Measurements from ENCODE around the gene AUTS2.

The AUTS2 gene

GRCh38 chr7:69708857-69709256 is 110.6 kb downstream of the AUTS2 start:
- Histone ChIP-seq H3K27me3 (ENCODE audit: control insufficient read depth in 1 of 2, insufficient read depth in 2 of 2, low read length in 2 of 2) (no peaks in the 10 kb centered on the region), H3K27ac (ENCODE audit: low read depth, low read length) (no peak overlapping the region), H3K4me1 (ENCODE audit: control insufficient read depth in 1 of 2, insufficient read depth in 2 of 2, low read length in 2 of 2) (no peaks in the 10 kb centered on the region), H3K4me3 (ENCODE audit: low read depth in 1 of 2, low read length in 2 of 2) (no peak overlapping the region), H3K36me3 (ENCODE audit: control insufficient read depth in 1 of 2, insufficient read depth in 2 of 2, low read length in 2 of 2) (no peaks in the 10 kb centered on the region), H3K9ac (ENCODE audit: low read depth in 1 of 2, low read length in 2 of 2) (no peak overlapping the region), H3K9me3 (ENCODE audit: control insufficient read depth in 1 of 2, low read length in 2 of 2) (no peaks in the 10 kb centered on the region)

GRCh38 chr7:69710768-69711438 is 112.6 kb downstream of the AUTS2 start:
- Histone ChIP-seq H3K4me1 (ENCODE audit: control insufficient read depth in 1 of 2, insufficient read depth in 2 of 2, low read length in 2 of 2) (no peaks in the 10 kb centered on the region), H3K27me3 (ENCODE audit: control insufficient read depth in 1 of 2, insufficient read depth in 2 of 2, low read length in 2 of 2) (no peaks in the 10 kb centered on the region), H3K9me3 (ENCODE audit: control insufficient read depth in 1 of 2, low read length in 2 of 2) (no peaks in the 10 kb centered on the region), H3K27ac (ENCODE audit: low read depth, low read length) (no peak overlapping the region), H3K4me3 (ENCODE audit: low read depth in 1 of 2, low read length in 2 of 2) (no peak overlapping the region), H3K9ac (ENCODE audit: low read depth in 1 of 2, low read length in 2 of 2) (no peak overlapping the region), H3K36me3 (ENCODE audit: control insufficient read depth in 1 of 2, insufficient read depth in 2 of 2, low read length in 2 of 2) (no peaks in the 10 kb centered on the region)

- H3K4me1 ChIP-seq (ENCODE audit: control insufficient read depth in 1 of 2, insufficient read depth in 2 of 2, low read length in 2 of 2), result no peaks in the 10 kb centered on the region
- no peaks in the 10 kb centered on the region for H3K36me3 ChIP-seq (ENCODE audit: control insufficient read depth in 1 of 2, insufficient read depth in 2 of 2, low read length in 2 of 2)
- H3K9me3 ChIP-seq (ENCODE audit: control insufficient read depth in 1 of 2, low read length in 2 of 2), result no peaks in the 10 kb centered on the region
- no peak overlapping the region for H3K27ac ChIP-seq (ENCODE audit: low read depth, low read length)
- H3K9ac ChIP-seq (ENCODE audit: low read depth in 1 of 2, low read length in 2 of 2), result no peak overlapping the region
- peaks cover 0 to 4% of the 10 kb centered on the region in 2 donors for H3K27me3 ChIP-seq (ENCODE audit: control insufficient read depth in 1 of 2, insufficient read depth in 2 of 2, low read length in 2 of 2)
- H3K4me3 ChIP-seq (ENCODE audit: low read depth in 1 of 2, low read length in 2 of 2), result no peak overlapping the region
Measured at GRCh38 chr7:69714886-69715576, 116.8 kb downstream of the AUTS2 start.

- Histone ChIP-seq H3K36me3 (ENCODE audit: control insufficient read depth in 1 of 2, insufficient read depth in 2 of 2, low read length in 2 of 2) (no peaks in the 10 kb centered on the region), H3K27ac (ENCODE audit: low read depth, low read length) (no peak overlapping the region), H3K4me1 (ENCODE audit: control insufficient read depth in 1 of 2, insufficient read depth in 2 of 2, low read length in 2 of 2) (no peaks in the 10 kb centered on the region), H3K9me3 (ENCODE audit: control insufficient read depth in 1 of 2, low read length in 2 of 2) (no peaks in the 10 kb centered on the region), H3K9ac (ENCODE audit: low read depth in 1 of 2, low read length in 2 of 2) (no peak overlapping the region), H3K4me3 (ENCODE audit: low read depth in 1 of 2, low read length in 2 of 2) (no peak overlapping the region), H3K27me3 (ENCODE audit: control insufficient read depth in 1 of 2, insufficient read depth in 2 of 2, low read length in 2 of 2) (peaks cover 0 to 4% of the 10 kb centered on the region in 2 donors)
Measured at GRCh38 chr7:69717221-69717620, 118.9 kb downstream of the AUTS2 start.

- Histone ChIP-seq H3K27ac (ENCODE audit: low read depth, low read length) (no peak overlapping the region), H3K4me1 (ENCODE audit: control insufficient read depth in 1 of 2, insufficient read depth in 2 of 2, low read length in 2 of 2) (no peaks in the 10 kb centered on the region), H3K36me3 (ENCODE audit: control insufficient read depth in 1 of 2, insufficient read depth in 2 of 2, low read length in 2 of 2) (no peaks in the 10 kb centered on the region), H3K27me3 (ENCODE audit: control insufficient read depth in 1 of 2, insufficient read depth in 2 of 2, low read length in 2 of 2) (peaks cover 0 to 4% of the 10 kb centered on the region in 2 donors), H3K9me3 (ENCODE audit: control insufficient read depth in 1 of 2, low read length in 2 of 2) (no peaks in the 10 kb centered on the region), H3K4me3 (ENCODE audit: low read depth in 1 of 2, low read length in 2 of 2) (no peak overlapping the region), H3K9ac (ENCODE audit: low read depth in 1 of 2, low read length in 2 of 2) (no peak overlapping the region)
Measured at GRCh38 chr7:69719717-69720116, 121.4 kb downstream of the AUTS2 start.

- no peaks in the 10 kb centered on the region for H3K4me1 ChIP-seq (ENCODE audit: control insufficient read depth in 1 of 2, insufficient read depth in 2 of 2, low read length in 2 of 2)
- H3K9me3 ChIP-seq (ENCODE audit: control insufficient read depth in 1 of 2, low read length in 2 of 2), result no peaks in the 10 kb centered on the region
- H3K27ac ChIP-seq (ENCODE audit: low read depth, low read length), result no peak overlapping the region
- peaks cover 0 to 4% of the 10 kb centered on the region in 2 donors for H3K27me3 ChIP-seq (ENCODE audit: control insufficient read depth in 1 of 2, insufficient read depth in 2 of 2, low read length in 2 of 2)
- H3K4me3 ChIP-seq (ENCODE audit: low read depth in 1 of 2, low read length in 2 of 2), result no peak overlapping the region
- H3K36me3 ChIP-seq (ENCODE audit: control insufficient read depth in 1 of 2, insufficient read depth in 2 of 2, low read length in 2 of 2), result no peaks in the 10 kb centered on the region
- H3K9ac ChIP-seq (ENCODE audit: low read depth in 1 of 2, low read length in 2 of 2), result no peak overlapping the region
Measured at GRCh38 chr7:69722843-69723242, 124.6 kb downstream of the AUTS2 start.

GRCh38 chr7:69723663-69724062 is 125.4 kb downstream of the AUTS2 start:
- Histone ChIP-seq H3K9me3 (ENCODE audit: control insufficient read depth in 1 of 2, low read length in 2 of 2) (no peaks in the 10 kb centered on the region), H3K27me3 (ENCODE audit: control insufficient read depth in 1 of 2, insufficient read depth in 2 of 2, low read length in 2 of 2) (peaks cover 0 to 4% of the 10 kb centered on the region in 2 donors), H3K36me3 (ENCODE audit: control insufficient read depth in 1 of 2, insufficient read depth in 2 of 2, low read length in 2 of 2) (no peaks in the 10 kb centered on the region), H3K27ac (ENCODE audit: low read depth, low read length) (no peak overlapping the region), H3K4me1 (ENCODE audit: control insufficient read depth in 1 of 2, insufficient read depth in 2 of 2, low read length in 2 of 2) (no peaks in the 10 kb centered on the region), H3K9ac (ENCODE audit: low read depth in 1 of 2, low read length in 2 of 2) (no peak overlapping the region), H3K4me3 (ENCODE audit: low read depth in 1 of 2, low read length in 2 of 2) (no peak overlapping the region)

- Histone ChIP-seq H3K9ac (ENCODE audit: low read depth in 1 of 2, low read length in 2 of 2) (no peak overlapping the region), H3K4me3 (ENCODE audit: low read depth in 1 of 2, low read length in 2 of 2) (no peak overlapping the region), H3K27me3 (ENCODE audit: control insufficient read depth in 1 of 2, insufficient read depth in 2 of 2, low read length in 2 of 2) (no peaks in the 10 kb centered on the region)
Measured at GRCh38 chr7:69728304-69728703, 130.0 kb downstream of the AUTS2 start.

GRCh38 chr7:69732203-69732602 is 133.9 kb downstream of the AUTS2 start:
- Histone ChIP-seq H3K9ac (ENCODE audit: low read depth in 1 of 2, low read length in 2 of 2) (no peak overlapping the region), H3K27ac (ENCODE audit: low read depth, low read length) (no peak overlapping the region), H3K27me3 (ENCODE audit: control insufficient read depth in 1 of 2, insufficient read depth in 2 of 2, low read length in 2 of 2) (peaks cover 0 to 6% of the 10 kb centered on the region in 2 donors), H3K4me3 (ENCODE audit: low read depth in 1 of 2, low read length in 2 of 2) (no peak overlapping the region), H3K4me1 (ENCODE audit: control insufficient read depth in 1 of 2, insufficient read depth in 2 of 2, low read length in 2 of 2) (peaks cover 0 to 13% of the 10 kb centered on the region in 2 donors), H3K36me3 (ENCODE audit: control insufficient read depth in 1 of 2, insufficient read depth in 2 of 2, low read length in 2 of 2) (no peaks in the 10 kb centered on the region), H3K9me3 (ENCODE audit: control insufficient read depth in 1 of 2, low read length in 2 of 2) (no peaks in the 10 kb centered on the region)

More at GRCh38 chr7:69728304-69728703, 130.0 kb downstream of the AUTS2 start:
- Histone ChIP-seq H3K4me1 (ENCODE audit: control insufficient read depth in 1 of 2, insufficient read depth in 2 of 2, low read length in 2 of 2) (peaks cover 0 to 13% of the 10 kb centered on the region in 2 donors), H3K27ac (ENCODE audit: low read depth, low read length) (no peak overlapping the region), H3K36me3 (ENCODE audit: control insufficient read depth in 1 of 2, insufficient read depth in 2 of 2, low read length in 2 of 2) (no peaks in the 10 kb centered on the region), H3K9me3 (ENCODE audit: control insufficient read depth in 1 of 2, low read length in 2 of 2) (no peaks in the 10 kb centered on the region)

GRCh38 chr7:69735582-69735981 is 137.3 kb downstream of the AUTS2 start:
- H3K4me1 ChIP-seq (ENCODE audit: control insufficient read depth in 1 of 2, insufficient read depth in 2 of 2, low read length in 2 of 2), result peaks cover 0 to 13% of the 10 kb centered on the region in 2 donors

More at GRCh38 chr7:69735582-69735981, 137.3 kb downstream of the AUTS2 start:
- H3K4me3 ChIP-seq (ENCODE audit: low read depth in 1 of 2, low read length in 2 of 2), result no peak overlapping the region
- no peaks in the 10 kb centered on the region for H3K9me3 ChIP-seq (ENCODE audit: control insufficient read depth in 1 of 2, low read length in 2 of 2)
- no peaks in the 10 kb centered on the region for H3K36me3 ChIP-seq (ENCODE audit: control insufficient read depth in 1 of 2, insufficient read depth in 2 of 2, low read length in 2 of 2)
- peaks cover 0 to 6% of the 10 kb centered on the region in 2 donors for H3K27me3 ChIP-seq (ENCODE audit: control insufficient read depth in 1 of 2, insufficient read depth in 2 of 2, low read length in 2 of 2)
- H3K9ac ChIP-seq (ENCODE audit: low read depth in 1 of 2, low read length in 2 of 2), result no peak overlapping the region
- no peak overlapping the region for H3K27ac ChIP-seq (ENCODE audit: low read depth, low read length)
